ENCODE data around the gene TNFAIP8L3.

GRCh38 chr15:51105430-51106016, 10.8 kb upstream of the TNFAIP8L3 start:
- TF ChIP-seq REST (IDR thresholded peaks at IDR 0.05): no peak
- TF ChIP-seq CTCF (IDR thresholded peaks at IDR 0.05; ENCODE audit: low read depth, low read length, missing input control): no peak
- no peak for TF ChIP-seq MAX (IDR thresholded peaks at IDR 0.05)
- no peak for TF ChIP-seq GABPA (IDR thresholded peaks at IDR 0.05 in 1 of 2, conservative IDR thresholded peaks at IDR 0.05 in 1 of 2)
- TF ChIP-seq RXRA (IDR thresholded peaks at IDR 0.05): no peak
- TF ChIP-seq RAD21 (IDR thresholded peaks at IDR 0.05): no peak
- no peak for TF ChIP-seq ZBTB33 (IDR thresholded peaks at IDR 0.05)
- TF ChIP-seq EGR1 (IDR thresholded peaks at IDR 0.05; ENCODE audit: low read depth in 2 of 2): no peak
- TF ChIP-seq SP1 (IDR thresholded peaks at IDR 0.05): no peak
- TF ChIP-seq ATF3 (IDR thresholded peaks at IDR 0.05): no peak
- no peak for TF ChIP-seq FOXA1 (IDR thresholded peaks at IDR 0.05)
- no peak for TF ChIP-seq JUND (IDR thresholded peaks at IDR 0.05)
- TF ChIP-seq HNF4A (conservative IDR thresholded peaks at IDR 0.05): no peak

All from liver (tissue), 3 donors.